A549 treated with CpdA at 1 μM for 4 hours (cell line): ENCODE data around the gene PDXK. TPM values are rescaled to one million over a fixed set of nuclear protein-coding genes. Genes with fewer than 3 reads are reported as not detected.

Source experiments
- total RNA-seq: library from RNA; stranded (reverse); fragments of 200-300 nt; extraction: Qiagen RNA extraction; gene quantifications from 5 replicates; pipeline ENCODE4 v1.2.3, GENCODE V29; 2022; ENCODE audit warnings: low read depth

PDXK gene
- 175 to 285 TPM (median 258 TPM) in 5 replicates for total RNA-seq

GRCh38 chr21:43718872-43719747 lies at the start of gene PDXK:
TSS of gene PDXK (plus strand) at chr21:43719129. CDS start at chr21:43719295, 166 bp downstream.

GRCh38 chr21:43775795-43776430 lies 57.0 kb downstream of the PDXK start, which contains the start of gene CSTB:
TSS of gene CSTB (minus strand) at chr21:43776308. CDS start at chr21:43776269, 39 bp downstream.

GRCh38 chr21:43789276-43790009 lies 70.5 kb downstream of the PDXK start, which contains the start of gene RRP1:
TSS of gene RRP1 (plus strand) at chr21:43789577. CDS start at chr21:43789630, 53 bp downstream.

Other genes starting within 250 kb of the PDXK start
- gene HSF2BP, start 59.6 kb upstream of the PDXK start, total RNA-seq, result 1.3 to 1.9 TPM (median 1.4 TPM) in 5 replicates
- 31.1 to 39.0 TPM (median 33.7 TPM) in 5 replicates for gene RRP1B, start 59.6 kb upstream of the PDXK start, total RNA-seq
- gene CSTB, start 57.2 kb downstream of the PDXK start, total RNA-seq, result 81.5 to 97.6 TPM (median 90.8 TPM) in 5 replicates
- gene RRP1, start 70.4 kb downstream of the PDXK start, total RNA-seq, result 32.3 to 38.2 TPM (median 34.3 TPM) in 5 replicates
- 19.6 to 23.3 TPM (median 20.5 TPM) in 5 replicates for gene AGPAT3, start 146.1 kb downstream of the PDXK start, total RNA-seq